Fibroblast of lung (primary cell): ENCODE data around the gene TBATA. TPM values are rescaled to one million over a fixed set of nuclear protein-coding genes. Genes with fewer than 3 reads are reported as not detected.

Experiments
- DNase-seq, 2 donors: peaks; one replicate each; pipeline versions ENCODE4 v3.0.0 to v3.0.0-alpha.2; 2010; ENCODE audit warnings: low read depth in 2 of 2
- H2AFZ ChIP-seq: 2 replicates; pipeline ENCODE4 v1.5.1; 2012; ENCODE audit warnings: low read length, control low read depth, inconsistent platforms
- H3K27ac ChIP-seq: 2 replicates; pipeline ENCODE4 v1.5.1; 2011; ENCODE audit warnings: low read length, control low read depth; ENCODE audit not compliant: insufficient read depth
- H3K27me3 ChIP-seq: 2 replicates; pipeline ENCODE4 v1.5.1; 2011; ENCODE audit warnings: mild to moderate bottlenecking, low read length; ENCODE audit not compliant: control insufficient read depth, insufficient read depth
- H3K36me3 ChIP-seq: 2 replicates; pipeline ENCODE4 v1.5.1; 2011; ENCODE audit warnings: low read length; ENCODE audit not compliant: control insufficient read depth, insufficient read depth
- H3K4me1 ChIP-seq: 2 replicates; pipeline ENCODE4 v1.5.1; 2011; ENCODE audit warnings: low read length; ENCODE audit not compliant: control insufficient read depth, insufficient read depth; ENCODE audit errors: extremely low read depth
- H3K4me2 ChIP-seq: 2 replicates; pipeline ENCODE4 v1.5.1; 2011; ENCODE audit warnings: low read length, control low read depth; ENCODE audit not compliant: insufficient read depth; ENCODE audit errors: extremely low read depth
- H3K4me3 ChIP-seq, 4 experiments: fragments of 200-600 bp in 1 of 4; sonication (generic) in 1 of 4; replicated peaks in 1 of 4; 2 replicates each; pipeline ENCODE4 v1.5.1; 2011 to 2016; ENCODE audit warnings: low read length in 4 of 4, low read depth in 3 of 4, mild to moderate bottlenecking in 3 of 4, control low read depth in 2 of 4, inconsistent platforms in 1 of 4, mixed read lengths in 1 of 4; ENCODE audit not compliant: insufficient read depth in 1 of 4; ENCODE audit errors: control extremely low read depth in 1 of 4
- H3K79me2 ChIP-seq: 2 replicates; pipeline ENCODE4 v1.5.1; 2012; ENCODE audit warnings: mild to moderate bottlenecking, low read length, inconsistent platforms; ENCODE audit not compliant: control insufficient read depth, insufficient read depth
- H3K9ac ChIP-seq: 2 replicates; pipeline ENCODE4 v1.5.1; 2011; ENCODE audit warnings: mild to moderate bottlenecking, low read length, control low read depth; ENCODE audit not compliant: insufficient read depth
- H3K9me3 ChIP-seq: 2 replicates; pipeline ENCODE4 v1.5.1; 2012; ENCODE audit warnings: low read depth, low read length; ENCODE audit not compliant: control insufficient read depth, insufficient read depth
- H4K20me1 ChIP-seq: 2 replicates; pipeline ENCODE4 v1.5.1; 2011; ENCODE audit warnings: low read length; ENCODE audit not compliant: control insufficient read depth, insufficient read depth; ENCODE audit errors: extremely low read depth
- CTCF ChIP-seq, 2 donors: IDR thresholded peaks in 1 of 2; conservative IDR thresholded peaks in 1 of 2; 1 replicate in 1 of 2; 2 replicates in 1 of 2; pipeline ENCODE4 v1.5.1; 2011 to 2012; ENCODE audit warnings: low read length in 2 of 2, control low read depth in 1 of 2, inconsistent platforms in 1 of 2, low read depth in 1 of 2, mild to moderate bottlenecking in 1 of 2
- EZH2 ChIP-seq: IDR thresholded peaks from 2 replicates; pipeline ENCODE4 v1.5.1; 2012; ENCODE audit warnings: low read length, control low read depth, mild to moderate bottlenecking; ENCODE audit errors: missing control alignments
- polyA plus RNA-seq, 2 donors: library from polyadenylated mRNA; depleted of rRNA in 1 of 2; stranded (reverse) in 1 of 2; unstranded in 1 of 2; fragments of >200 nt; gene quantifications; 2 replicates each; pipeline ENCODE4 v1.2.1, GENCODE V29; 2011 to 2012; ENCODE audit warnings: missing spikeins in 1 of 2
- total RNA-seq: library from RNA; depleted of rRNA; stranded (reverse); fragments of >200 nt; gene quantifications from 2 replicates; pipeline ENCODE4 v1.2.1, GENCODE V29; 2014

The TBATA gene
- total and polyA plus RNA-seq, 2 donors (not counting 1 experiment from before 2014, with no cell fraction given), result not detected

- no peak for DNase-seq
- TF ChIP-seq EZH2 (no peak), CTCF (conservative IDR thresholded peaks at IDR 0.05 in 1 of 2, IDR thresholded peaks at IDR 0.05 in 1 of 2; ENCODE audit: low read depth in 1 of 2, low read length in 2 of 2) (no peak)
- Histone ChIP-seq H2AFZ (no peak overlapping the region), H3K27ac (no peak overlapping the region), H3K4me2 (no peak overlapping the region), H4K20me1 (no peaks in the 10 kb centered on the region), H3K4me3 (no peak overlapping the region), H3K27me3 (no peaks in the 10 kb centered on the region), H3K9ac (no peak overlapping the region), H3K4me1 (no peaks in the 10 kb centered on the region), H3K9me3 (no peaks in the 10 kb centered on the region), H3K79me2 (no peaks in the 10 kb centered on the region), H3K36me3 (peaks cover 1% of the 10 kb centered on the region)
Observed at GRCh38 chr10:70750156-70750703, 34.9 kb downstream of the TBATA start.

GRCh38 chr10:70749756-70750155 is 35.4 kb downstream of the TBATA start:
- H3K27ac ChIP-seq, result no peak overlapping the region
- TF ChIP-seq EZH2 (no peak), CTCF (conservative IDR thresholded peaks at IDR 0.05 in 1 of 2, IDR thresholded peaks at IDR 0.05 in 1 of 2; ENCODE audit: low read depth in 1 of 2, low read length in 2 of 2) (no peak)
- no peaks in the 10 kb centered on the region for H4K20me1 ChIP-seq
- no peak overlapping the region for H2AFZ ChIP-seq
- no peaks in the 10 kb centered on the region for H3K4me1 ChIP-seq
- no peaks in the 10 kb centered on the region for H3K79me2 ChIP-seq
- no peaks in the 10 kb centered on the region for H3K9me3 ChIP-seq
- H3K4me2 ChIP-seq, result no peak overlapping the region
- no peak overlapping the region for H3K4me3 ChIP-seq
- H3K9ac ChIP-seq, result no peak overlapping the region
- H3K27me3 ChIP-seq, result no peaks in the 10 kb centered on the region
- H3K36me3 ChIP-seq, result peaks cover 1% of the 10 kb centered on the region
- no peak for DNase-seq

DNA sequence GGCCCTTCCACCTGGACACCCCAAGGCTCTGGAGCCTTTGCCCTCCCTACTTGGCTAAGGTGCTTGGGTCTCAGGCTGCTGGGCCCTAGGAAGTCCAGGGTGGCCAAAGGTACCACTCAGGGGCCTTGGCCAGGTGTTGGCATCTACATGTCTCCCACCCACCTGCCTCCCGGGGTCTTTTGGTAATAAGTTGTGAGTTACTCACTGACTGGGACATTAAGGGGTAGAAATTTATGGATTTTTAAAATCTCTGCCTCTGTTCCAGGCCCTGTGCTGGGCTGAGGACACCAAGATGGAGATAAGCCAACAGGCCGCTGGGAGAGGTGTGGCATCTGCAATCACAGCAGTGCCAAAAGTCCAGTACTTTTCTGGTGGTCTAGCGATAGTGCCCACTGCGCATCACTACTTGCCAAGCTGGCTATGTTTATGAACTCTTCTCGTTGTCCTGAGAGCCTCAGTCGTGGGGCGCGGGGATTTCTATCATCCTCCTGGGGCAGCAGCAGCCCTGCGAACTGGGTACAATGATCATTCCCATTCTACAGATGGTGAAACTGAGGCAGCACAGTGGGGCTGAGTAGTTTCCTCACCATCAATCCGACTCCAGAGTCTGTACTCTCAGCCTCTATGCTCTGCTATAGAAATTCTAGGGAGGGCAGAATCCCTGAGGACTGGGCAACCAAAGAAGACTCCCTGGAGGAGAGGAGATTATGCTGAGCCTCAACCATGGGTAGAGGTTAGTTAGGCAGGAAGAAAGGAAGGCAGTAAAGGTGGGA is 36.2 kb downstream of the TBATA start:
- no peaks in the 10 kb centered on the region for H3K79me2 ChIP-seq
- peaks cover 1% of the 10 kb centered on the region for H3K36me3 ChIP-seq
- no peaks in the 10 kb centered on the region for H3K9me3 ChIP-seq
- H2AFZ ChIP-seq, result no peak overlapping the region
- no peaks in the 10 kb centered on the region for H4K20me1 ChIP-seq
- no peak for TF ChIP-seq EZH2
- no peak for TF ChIP-seq CTCF (conservative IDR thresholded peaks at IDR 0.05 in 1 of 2, IDR thresholded peaks at IDR 0.05 in 1 of 2; ENCODE audit: low read depth in 1 of 2, low read length in 2 of 2)
- H3K27ac ChIP-seq, result no peak overlapping the region
- H3K27me3 ChIP-seq, result no peaks in the 10 kb centered on the region
- H3K4me1 ChIP-seq, result no peaks in the 10 kb centered on the region
- DNase-seq, result no peak
- H3K9ac ChIP-seq, result no peak overlapping the region
- no peak overlapping the region for H3K4me3 ChIP-seq
- no peak overlapping the region for H3K4me2 ChIP-seq
